Endometrial microvascular endothelial cells (primary cell): Measurements from ENCODE around the gene PRSS23. TPM values are rescaled to one million over a fixed set of nuclear protein-coding genes. Genes with fewer than 3 reads are reported as not detected.
"Not testable (repeated sequence)": the region's sequence is repeated elsewhere in the genome, so short reads cannot be mapped to it uniquely, and the experiment has no call there.

Experiments
- in situ Hi-C: cut with HindIII; loops from 2 replicates; pipeline ENCODE4 v1.10.0; 2017; ENCODE audit warnings: low sequenced_read_pairs, low pct_unique_long_range_greater_than_20kb; ENCODE audit errors: inconsistent ontology term
- total RNA-seq: library from RNA; depleted of rRNA; stranded (reverse); fragments of >200 nt; gene quantifications from one replicate; pipeline ENCODE4 v1.2.3, GENCODE V29; 2015; ENCODE audit errors: inconsistent ontology term

Gene PRSS23, protein sequence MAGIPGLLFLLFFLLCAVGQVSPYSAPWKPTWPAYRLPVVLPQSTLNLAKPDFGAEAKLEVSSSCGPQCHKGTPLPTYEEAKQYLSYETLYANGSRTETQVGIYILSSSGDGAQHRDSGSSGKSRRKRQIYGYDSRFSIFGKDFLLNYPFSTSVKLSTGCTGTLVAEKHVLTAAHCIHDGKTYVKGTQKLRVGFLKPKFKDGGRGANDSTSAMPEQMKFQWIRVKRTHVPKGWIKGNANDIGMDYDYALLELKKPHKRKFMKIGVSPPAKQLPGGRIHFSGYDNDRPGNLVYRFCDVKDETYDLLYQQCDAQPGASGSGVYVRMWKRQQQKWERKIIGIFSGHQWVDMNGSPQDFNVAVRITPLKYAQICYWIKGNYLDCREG
- total RNA-seq, result 444 TPM

DNA sequence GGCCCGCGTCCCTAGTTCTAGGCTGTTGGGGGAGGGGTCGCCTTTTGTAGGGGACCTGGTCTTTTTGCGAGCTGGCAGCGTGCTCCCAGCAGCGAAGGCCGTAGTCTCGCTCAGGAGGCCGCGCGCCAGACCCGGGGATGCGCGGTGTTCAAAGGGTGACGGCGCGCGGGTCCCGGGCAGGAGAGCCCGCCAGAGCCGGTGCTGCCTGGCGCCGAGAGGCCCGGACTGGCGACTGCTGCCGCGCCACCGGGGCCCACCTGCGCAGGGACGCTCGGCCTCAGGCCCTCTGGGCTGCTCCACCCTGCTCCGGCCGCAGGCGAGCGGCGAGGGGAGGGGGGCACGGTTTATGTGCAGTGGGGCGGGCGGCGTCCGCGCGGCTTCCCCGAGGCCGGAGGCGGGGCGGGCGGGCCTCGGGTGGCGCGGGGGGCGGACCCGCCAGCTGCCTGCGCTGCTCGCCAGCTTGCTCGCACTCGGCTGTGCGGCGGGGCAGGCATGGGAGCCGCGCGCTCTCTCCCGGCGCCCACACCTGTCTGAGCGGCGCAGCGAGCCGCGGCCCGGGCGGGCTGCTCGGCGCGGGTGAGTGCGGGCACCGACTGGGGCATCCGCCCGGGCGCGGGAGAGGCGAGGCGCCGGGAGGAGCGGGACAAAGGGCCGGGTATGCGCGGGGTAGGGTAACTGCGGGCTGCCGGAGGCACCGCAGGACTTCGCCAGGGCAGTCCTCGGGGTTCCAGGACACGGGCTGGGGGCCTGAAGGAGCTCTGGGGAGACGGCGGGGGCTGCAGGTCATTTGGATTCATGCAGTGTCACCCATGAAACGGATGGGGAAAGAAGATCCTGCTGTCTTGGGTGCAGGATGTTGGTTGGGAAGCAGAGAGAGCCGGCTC is at the start of gene PRSS23:
TSS of gene PRSS23 (plus strand) at position 467 of the 884 bp plus-strand sequence. CDS start 7,102 bp downstream, outside the sequence.
- in situ Hi-C loops, result no loop called here

DNA sequence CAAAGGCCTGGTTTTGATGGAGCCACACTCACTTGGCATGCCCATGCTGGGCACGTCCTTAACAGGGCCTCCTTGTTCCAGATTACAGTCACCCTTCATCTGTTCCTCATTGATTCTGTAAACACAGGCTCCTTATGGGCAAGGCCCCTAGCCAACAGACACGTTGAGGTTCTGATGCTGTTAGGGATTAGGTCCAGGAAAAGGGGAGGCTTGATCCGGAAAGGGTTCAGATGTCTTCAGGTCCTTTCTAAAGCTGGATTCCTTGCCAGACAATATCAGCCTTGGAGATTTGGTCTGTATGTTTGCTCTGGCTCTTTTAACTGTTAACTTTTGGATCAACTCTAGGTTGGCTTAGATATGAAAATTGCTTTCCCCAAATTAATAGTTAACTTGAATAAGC is 46.9 kb upstream of the PRSS23 start:
- in situ Hi-C loops, result no loop called here

DNA sequence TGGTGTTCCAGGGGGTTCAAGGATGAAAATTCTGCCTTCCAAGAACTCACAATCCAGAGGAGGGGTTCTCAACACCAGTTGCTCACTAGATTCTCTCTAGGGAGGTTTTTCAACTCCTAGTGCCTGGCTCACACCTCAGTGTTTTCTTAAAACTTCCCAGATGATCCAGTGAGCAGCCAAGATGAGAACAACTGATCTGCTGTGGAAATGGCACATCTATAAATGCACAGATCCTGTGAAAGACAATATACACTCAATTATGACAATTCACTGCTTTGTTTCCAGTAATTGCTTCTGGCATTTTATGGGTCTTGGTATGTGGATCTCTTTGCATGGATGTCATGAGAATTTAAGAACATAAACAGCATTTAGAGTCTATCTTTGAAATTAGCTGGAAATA is 45.2 kb upstream of the PRSS23 start:
- in situ Hi-C loops, result no loop called here

DNA sequence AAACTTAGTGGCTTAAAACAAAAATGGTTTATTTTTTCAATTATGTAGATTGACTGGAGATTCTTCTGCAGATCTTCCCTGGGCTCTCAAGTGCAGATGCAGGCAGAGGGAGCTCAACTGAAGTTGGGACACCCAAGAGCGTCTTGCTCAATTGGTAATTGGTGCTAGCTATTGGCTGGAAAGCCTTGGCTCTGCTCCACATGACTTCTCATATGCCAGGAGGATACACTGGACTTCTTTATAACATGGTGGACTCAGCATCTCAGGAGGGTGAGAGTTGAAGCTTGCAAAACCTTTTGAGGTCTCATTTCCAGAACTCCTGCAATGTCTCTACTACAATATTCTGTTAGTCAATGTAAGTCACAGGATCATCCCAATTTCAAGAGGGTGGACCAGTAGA is 42.2 kb upstream of the PRSS23 start:
- in situ Hi-C loops, result no loop called here

DNA sequence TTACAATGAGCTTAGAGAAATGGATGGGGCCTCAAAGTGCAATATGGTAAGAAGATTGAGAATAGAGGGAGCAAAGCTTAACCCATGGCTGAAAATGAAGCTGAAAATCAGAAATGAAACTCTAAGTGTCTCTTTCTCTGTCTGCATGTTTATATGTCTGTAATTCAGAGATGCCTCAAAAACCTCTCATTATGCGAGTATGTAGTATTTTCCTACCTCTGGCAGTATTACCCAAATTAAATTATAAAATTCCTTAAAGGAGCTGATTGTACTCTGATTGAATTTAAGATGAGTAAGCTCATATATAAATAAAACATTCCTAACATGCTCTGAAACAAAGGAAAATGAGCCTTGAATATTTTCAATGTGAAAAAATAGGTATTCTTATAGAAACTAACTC is 39.8 kb upstream of the PRSS23 start:
- in situ Hi-C loops, result no loop called here

DNA sequence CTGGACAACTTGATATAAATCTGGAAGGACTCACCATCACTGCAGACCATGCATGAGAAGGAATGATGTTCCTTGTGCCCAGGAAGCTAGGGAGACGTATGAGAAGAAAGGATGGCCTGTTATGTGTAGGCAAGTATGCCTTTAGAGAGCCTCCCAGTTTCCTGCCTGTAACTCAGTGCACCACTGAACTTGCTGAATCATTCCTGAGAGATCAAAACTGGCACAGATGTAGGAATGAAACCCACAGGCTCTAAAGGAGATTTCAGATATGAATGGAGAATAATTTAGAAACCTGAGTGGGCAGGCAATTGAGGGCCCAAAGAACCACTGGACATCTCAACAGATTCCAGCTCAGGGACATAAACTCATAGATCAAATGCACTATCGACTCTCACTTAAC is 38.4 kb upstream of the PRSS23 start:
- in situ Hi-C loops, result no loop called here

DNA sequence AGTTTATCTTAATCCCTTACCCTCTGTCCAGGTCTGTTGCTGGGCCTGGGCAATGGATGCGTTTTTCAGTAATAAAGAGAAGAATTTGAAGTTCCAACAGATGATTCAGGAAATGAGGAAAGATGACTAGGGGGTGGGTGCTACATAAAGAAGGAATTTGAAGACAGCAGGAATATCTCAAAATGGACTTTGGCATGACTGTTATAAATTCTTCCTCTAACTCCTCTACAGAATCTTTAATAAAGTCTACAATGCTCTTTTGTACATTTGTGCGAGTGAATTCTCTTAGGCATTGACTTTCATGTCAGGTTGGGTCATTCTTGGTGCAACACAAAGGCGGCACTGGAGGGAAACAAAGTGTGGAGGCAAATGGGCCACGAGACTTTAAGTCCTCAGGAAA is 35.1 kb upstream of the PRSS23 start:
- in situ Hi-C loops, result no loop called here

DNA sequence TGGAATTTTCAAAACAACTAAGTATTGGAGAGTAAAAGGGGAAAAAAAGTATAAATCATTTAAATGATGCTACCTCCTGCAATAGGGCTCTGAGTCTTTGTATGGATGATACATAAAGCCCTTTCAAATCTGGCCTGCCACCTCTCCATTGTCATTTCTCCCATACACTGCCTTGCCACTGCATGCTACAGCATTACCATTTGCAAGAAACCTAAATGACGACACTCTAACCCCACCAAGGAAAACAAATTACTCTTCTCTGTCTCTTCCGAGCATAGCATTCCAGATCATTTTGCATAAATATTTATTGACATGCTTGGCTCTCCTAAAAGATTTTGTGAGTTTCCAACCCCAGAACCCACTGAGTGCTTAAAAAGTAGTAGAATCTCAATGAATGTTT is 34.5 kb upstream of the PRSS23 start:
- in situ Hi-C loops, result no loop called here

DNA sequence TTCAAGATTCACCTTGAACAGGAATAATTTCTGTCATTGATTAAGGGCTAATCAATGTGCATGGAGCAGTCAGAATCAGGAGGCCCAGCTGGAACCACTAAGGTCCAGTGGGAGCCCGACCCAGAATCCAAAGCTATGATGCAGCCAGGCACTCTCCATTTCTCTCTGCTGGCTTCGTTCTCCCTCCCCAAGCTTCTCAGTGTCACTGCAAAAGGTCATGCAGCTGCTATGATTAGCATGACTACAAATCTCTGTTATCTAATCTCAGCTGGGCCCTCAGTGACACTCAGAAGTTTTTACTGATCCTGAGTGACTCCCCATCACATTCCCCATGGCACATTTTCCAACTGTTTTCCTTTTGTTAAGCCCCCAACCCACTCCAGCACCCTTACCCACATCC is 31.1 kb upstream of the PRSS23 start:
- in situ Hi-C loops, result no loop called here

DNA sequence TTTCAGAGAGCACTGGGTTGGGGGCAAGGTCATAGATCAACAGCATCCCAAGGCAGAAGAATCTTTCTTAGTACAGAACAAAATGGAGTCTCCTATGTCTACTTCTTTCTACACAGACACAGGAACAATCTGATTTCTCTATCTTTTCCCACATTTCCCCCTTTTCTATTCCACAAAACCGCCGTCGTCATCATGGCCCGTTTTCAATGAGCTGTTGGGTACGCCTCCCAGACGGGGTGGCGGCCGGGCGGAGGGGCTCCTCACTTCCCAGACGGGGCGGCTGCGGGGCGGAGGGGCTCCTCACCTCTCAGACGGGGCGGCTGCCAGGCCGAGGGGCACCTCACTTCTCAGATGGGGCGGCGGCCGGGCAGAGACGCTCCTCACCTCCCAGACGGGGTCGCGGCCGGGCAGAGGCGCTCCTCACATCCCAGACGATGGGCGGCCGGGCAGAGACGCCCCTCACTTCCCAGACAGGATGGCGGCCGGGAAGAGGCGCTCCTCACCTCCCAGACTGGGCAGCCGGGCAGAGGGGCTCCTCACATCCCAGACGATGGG is 29.8 kb upstream of the PRSS23 start:
- in situ Hi-C loops, result not testable (repeated sequence)

DNA sequence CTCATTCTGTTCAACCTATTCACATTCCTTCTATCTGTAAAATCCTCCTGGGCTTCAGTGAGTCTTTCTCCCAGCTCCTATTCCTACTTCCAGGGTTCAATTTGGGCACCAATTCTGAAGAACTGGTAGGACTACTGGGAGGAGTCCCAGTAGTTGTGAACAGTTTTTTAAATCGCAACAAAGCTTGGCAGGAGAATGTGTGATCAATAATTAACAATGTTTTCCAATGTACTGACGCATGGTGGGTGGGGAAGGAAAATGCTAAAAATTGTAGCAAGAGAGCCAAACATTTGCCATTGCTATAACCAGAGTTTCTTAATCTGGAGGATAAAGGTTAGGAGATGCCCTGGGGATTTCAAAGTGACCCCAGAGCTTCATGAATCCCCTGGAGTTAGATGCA is 27.3 kb upstream of the PRSS23 start:
- in situ Hi-C loops, result no loop called here

DNA sequence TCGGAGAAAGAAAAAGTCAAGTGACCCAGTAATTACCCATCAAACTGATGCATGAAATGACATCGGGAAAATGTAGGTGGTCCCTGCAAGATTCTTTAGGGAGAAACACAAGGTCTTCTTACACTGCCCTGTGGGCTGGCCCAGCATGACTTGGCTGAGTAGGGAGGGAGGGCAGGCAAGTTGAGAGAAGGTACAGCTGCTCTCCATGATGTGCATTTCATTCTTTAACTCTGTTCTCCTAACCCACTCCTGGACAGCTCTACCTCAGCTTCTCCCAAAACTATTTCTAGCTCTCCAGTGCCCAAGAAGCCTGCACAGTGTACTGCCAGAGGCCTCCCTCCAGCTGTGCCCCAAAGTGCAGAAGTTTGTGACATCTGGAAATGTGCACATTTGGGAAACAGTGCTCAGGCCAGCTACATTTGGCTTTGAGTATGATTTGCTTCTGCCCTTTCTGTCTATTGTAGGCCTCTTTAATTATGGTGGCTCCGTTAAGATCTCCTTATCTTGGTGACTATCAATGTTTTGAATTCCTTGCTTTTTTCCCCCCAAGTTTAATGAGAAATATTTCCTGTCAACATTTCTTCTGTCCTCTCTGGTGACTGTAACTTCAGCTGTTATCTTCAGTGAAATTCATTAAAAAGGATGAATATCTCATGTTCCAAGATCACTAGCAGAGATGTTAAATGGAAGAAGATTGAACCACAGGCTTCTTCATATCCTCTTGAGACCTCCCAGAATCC is 26.7 kb upstream of the PRSS23 start:
- in situ Hi-C loops, result no loop called here

DNA sequence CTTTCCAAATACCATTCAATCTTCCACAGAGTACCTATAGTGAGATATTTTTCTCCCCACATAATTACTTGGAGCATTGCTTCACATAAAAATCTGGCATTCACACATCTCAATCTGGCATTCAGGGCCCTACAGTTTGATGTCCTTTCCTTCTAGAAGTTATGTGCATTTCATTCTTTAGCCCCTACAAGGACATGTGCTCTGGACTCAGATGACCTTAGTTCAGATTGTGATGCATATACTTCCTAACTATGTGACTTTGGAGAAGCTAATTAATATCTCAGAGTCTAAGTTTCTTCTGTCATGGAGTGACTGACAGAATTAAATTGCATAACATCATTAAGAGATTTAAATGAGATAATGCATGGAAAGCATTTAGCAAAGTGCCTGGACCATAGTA is 25.9 kb upstream of the PRSS23 start:
- in situ Hi-C loops, result no loop called here

DNA sequence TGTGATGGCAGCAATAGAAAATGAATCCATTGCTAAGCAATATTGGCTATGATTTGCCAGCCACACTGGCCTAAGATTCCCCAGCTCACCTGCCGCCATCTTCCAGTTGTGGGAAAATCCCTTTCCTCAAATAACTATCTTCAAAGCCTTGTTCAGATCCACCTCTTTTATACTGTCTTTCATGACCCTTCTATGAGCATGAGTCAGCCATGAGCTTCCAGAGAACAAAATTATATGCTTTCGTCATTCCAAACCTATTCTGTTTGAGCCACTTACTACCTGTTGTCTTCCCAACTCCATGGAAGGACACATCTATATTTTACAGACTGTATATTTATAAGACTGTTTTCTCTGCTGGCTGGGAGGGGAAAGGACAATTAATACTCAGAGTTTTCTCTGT is 25.0 kb upstream of the PRSS23 start:
- in situ Hi-C loops, result loop anchor here (25.0 kb wide), 1 partner anchor 138 kb away; no protein-coding TSS in a partner anchor

DNA sequence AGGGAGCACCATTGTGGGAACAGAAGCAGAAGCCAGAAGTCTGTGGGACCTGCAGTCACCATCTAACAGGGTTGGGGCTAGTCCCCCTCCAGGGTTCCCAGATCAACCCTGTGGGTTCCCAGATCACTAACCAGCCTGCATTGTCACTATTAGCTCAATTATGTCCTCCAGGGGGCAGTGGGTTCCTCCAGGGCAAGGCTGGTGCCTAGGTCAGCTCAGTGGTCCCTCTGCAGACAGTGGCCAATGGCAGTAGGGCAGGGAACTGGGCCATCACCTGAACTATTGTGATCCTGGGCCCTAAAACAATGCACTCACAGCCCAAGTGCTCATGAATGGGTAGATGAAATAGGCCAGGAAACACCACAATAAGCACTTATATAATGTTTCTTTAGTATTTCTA is 18.8 kb upstream of the PRSS23 start:
- in situ Hi-C loops, result loop anchor here (25.0 kb wide), 1 partner anchor 144 kb away; no protein-coding TSS in a partner anchor

DNA sequence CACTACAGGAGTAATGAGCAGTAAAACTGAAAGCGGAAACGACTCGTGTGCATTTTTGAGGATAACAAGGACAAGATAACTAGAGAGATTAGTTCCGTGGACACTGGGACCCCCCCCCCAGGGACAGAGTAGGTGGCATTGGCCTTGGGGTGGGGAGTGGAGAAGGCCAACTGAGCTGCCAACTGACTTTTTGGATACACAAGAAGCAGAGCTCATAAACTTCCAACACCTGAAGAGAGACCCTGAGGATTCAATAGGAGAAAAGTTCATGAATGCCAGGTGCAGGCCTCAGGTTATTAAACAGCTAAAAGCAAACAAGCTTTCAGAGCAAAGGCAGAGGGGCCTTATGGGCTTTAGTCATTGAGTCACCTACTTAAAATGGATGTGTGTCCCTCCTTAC is 17.6 kb upstream of the PRSS23 start:
- in situ Hi-C loops, result loop anchor here (25.0 kb wide), 1 partner anchor 145 kb away; no protein-coding TSS in a partner anchor

DNA sequence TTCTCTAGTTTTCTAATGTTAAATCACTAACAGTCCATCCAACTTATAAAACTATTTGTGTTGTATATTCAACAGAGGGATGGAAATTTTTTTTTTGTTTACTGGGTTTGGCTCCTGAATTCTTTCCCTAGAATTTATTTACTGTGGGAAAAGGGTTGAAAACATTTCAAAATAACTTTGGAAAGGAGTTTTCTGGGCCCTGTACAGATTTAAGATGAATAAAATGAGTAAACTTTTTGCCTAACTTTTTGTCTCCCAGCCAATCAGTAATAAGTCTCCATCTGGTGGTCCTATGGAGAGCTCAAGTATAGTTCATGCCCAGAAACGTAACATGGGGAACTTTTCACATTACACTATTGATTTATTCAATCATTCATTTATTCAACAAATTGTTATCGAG is 16.7 kb upstream of the PRSS23 start:
- in situ Hi-C loops, result loop anchor here (25.0 kb wide), 1 partner anchor 146 kb away; no protein-coding TSS in a partner anchor

DNA sequence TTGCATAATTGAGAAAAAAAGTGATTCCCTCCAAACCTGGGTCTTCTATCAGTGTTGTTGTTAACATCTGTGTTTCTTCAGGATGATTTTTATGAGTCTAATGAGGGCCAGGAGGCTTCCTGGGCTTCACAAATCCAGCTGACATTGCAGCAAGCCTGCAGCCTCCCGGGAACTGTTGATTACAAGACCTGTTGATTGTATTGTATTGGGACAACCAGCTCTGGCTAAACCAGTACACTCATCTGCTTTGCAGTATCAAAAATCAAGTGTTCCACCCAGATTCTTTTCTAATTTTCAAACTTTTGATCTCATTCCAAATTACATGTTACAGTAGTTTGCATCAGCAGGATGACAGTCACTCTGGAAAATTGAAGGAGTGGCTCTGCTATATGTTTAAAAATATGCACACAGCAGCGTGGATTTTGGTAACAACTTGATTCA is 16.1 kb upstream of the PRSS23 start:
- in situ Hi-C loops, result loop anchor here (25.0 kb wide), 1 partner anchor 147 kb away; no protein-coding TSS in a partner anchor

DNA sequence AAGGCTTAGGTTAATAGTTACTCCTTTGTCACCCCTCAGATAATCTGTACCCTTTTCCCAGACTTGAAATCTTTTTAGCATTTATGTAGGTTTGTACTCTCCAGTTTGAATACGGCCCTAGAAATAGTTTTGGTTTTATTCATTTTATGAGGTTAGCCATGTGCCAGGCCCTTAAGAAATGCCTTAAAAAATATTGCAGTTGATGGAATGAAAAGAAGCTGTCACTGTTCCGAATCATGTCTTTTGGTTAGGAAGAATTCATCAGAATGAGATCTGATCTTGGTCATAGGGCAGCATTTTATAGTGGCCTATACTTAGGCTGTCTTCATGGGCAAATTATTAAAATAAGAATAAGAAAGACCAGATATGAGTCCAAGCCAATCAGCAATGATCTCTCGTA is 14.8 kb upstream of the PRSS23 start:
- in situ Hi-C loops, result loop anchor here (25.0 kb wide), 1 partner anchor 148 kb away; no protein-coding TSS in a partner anchor
